ENCODE measurements around the gene PBX1.
A peak's percentile ranks its signal among the peaks of the same experiment; 100 is the strongest.

PBX1 gene

DNA sequence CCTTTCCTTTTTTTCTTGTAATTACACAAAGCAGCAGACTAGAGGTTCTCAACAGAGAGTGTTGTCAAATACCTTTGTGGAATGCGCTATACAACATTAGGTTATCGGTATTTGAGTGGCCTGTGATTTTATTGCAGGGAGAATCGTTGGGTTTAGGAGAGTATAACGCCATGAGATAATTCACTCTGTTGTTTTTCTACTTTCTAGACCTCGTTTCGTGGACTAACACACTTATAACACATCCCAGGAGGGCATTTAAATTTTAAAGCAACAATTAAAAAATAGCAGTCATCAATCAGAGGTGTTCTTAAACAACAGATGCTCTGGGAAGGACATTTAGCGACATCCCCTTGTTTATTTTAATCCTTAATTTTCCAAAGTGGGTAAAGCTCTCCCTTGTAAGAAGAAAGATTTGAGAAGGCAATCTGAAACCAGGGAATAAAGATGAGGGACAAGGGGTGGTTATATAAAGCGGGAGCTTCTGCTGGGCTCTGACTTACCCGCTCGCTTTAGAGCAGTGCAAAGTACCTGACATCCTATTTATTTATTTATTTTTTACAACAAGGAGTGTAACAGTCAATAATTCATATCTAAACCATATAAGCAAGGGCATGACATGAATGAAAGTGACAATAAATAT lies 4.9 kb downstream of the PBX1 start:
- DNase-seq, result peak in 1 of 14 donors; percentile 39

DNA sequence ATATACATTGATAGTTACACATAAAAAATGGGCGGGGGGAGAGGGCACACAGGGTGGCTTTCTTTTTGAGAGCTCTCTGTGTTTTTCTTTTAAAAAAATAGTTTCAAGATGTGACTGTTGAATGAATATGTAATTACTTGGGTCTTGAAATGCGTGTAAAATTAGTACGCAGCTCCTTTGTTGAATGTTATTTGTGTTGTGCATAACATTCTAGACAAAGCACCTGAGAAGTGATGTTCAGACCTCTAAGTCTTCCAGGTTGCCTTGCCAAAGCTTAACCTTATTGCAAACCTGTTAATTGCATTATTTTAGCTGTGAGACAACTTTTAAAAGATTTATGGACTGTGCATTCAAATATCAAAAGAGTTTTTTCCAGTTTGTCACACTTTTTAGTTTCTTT lies 5.4 kb downstream of the PBX1 start:
- no peak for DNase-seq

DNA sequence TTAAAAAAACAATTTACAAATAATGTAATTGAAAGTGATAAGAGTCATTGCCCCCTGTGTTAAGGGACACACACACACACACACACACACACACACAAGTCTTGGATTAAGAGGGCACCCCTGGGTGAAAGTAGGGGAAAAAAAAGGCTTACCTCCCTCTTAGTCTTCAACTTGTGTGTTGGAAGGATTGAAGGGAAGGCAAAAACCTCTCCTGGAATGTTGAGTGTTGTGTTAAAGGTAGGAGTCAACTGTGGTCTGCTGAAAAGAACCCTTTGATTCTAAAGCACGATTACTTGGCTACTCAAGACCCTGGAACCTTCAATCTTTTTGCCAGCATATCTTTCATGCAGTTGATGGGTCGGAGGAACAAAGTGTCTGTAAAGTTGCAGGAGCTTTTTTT lies 6.4 kb downstream of the PBX1 start:
- DNase-seq, result no peak

DNA sequence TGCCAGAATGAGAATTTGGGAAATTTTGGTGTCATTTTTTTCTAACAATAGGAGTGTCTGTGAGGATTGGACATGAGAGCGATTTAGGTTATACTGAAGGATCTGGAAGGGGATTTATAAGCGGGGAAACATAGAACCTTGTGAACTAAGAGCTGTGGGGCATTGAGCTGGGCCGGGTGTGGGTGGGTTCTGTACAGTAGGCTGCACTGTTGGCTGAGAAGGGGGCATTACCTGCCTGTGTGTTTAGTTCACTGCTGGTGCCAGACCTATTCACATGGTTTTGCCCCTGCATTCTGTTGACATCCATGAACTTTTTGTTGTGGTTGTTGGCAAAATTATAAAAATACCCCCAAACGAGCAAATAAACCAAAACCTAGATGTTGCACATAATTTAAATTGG lies 8.8 kb downstream of the PBX1 start:
- no peak for DNase-seq

DNA sequence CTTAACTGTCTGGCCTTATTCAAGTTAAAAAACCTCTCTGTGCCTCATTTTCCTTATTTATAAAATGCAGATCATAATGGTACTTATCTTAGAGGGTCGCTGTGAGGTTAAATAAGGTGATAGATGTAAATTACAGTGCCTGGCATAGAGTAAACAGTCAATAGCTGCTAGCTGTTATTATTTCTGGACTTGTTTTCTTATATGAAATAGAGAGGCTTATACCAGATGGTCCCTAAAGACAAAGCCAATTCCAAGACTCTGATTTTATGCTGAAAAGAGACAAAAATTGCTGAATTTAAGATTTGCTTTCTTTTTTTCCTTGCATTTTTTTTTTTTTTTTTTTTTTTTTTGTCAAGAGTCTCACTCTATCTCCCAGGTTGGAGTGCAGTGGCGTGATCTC lies 10.3 kb downstream of the PBX1 start:
- no peak for DNase-seq

DNA sequence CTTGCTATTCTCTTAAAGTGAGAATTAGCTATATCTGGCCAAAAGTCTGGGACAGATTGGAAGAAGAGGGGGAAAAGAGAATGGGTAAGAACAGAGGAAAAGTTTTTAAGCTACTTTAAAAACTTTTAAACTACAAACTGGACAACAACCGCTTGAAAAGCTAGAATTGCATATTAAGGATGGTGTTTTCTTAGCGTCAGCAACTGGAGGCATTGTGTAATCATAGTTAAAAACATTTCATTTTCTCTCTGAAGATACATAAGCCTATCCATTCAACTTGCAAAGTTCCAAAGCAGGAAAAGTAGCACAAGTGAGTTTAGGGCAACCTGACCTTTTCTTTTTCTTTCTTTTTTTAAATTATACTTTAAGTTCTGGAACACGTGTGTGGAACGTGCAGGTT lies 10.9 kb downstream of the PBX1 start:
- DNase-seq, result no peak

DNA sequence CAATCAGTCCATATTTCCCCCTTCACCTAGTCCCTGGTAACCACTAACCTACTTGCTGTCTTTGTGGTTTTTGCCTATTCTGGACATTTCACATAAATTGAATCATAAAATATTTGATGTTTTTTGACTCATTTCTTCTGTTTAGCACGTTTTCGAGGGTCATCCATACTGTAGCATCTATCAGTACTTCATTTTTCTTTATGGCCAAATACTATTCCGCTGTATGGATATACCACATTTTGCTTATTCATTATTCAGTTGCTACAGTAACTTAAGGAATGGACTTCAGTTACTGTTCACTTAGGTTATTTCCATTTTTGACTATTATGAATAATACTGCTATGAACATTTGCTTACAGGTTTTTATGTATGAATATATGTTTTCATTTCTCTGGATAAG lies 12.3 kb downstream of the PBX1 start:
- DNase-seq, result no peak

DNA sequence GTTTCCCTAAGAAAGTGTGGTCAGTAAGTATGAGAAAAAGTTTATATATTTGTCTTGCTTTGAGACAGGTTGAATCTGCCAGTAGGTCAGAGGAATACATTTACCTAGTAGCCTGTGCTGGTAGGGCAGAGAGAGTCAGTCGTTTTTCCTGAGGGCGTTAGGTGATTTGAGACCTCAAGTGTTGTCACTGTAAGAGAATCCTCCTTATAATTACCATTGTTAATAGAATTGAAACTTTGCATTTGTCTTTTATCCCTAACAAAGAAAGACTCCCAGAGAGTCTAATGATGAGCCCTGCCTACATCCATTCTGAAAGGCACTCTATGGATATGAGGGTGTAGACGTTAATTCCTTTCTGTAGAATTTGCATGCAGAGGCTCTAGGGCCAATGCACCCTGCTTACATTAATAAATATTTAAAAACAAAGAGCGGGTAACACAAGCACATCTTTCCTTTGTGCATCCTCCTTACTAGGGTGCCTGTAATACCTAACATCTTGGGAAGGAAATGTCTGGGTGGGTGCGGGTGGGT lies 16.4 kb downstream of the PBX1 start:
- DNase-seq, result no peak

DNA sequence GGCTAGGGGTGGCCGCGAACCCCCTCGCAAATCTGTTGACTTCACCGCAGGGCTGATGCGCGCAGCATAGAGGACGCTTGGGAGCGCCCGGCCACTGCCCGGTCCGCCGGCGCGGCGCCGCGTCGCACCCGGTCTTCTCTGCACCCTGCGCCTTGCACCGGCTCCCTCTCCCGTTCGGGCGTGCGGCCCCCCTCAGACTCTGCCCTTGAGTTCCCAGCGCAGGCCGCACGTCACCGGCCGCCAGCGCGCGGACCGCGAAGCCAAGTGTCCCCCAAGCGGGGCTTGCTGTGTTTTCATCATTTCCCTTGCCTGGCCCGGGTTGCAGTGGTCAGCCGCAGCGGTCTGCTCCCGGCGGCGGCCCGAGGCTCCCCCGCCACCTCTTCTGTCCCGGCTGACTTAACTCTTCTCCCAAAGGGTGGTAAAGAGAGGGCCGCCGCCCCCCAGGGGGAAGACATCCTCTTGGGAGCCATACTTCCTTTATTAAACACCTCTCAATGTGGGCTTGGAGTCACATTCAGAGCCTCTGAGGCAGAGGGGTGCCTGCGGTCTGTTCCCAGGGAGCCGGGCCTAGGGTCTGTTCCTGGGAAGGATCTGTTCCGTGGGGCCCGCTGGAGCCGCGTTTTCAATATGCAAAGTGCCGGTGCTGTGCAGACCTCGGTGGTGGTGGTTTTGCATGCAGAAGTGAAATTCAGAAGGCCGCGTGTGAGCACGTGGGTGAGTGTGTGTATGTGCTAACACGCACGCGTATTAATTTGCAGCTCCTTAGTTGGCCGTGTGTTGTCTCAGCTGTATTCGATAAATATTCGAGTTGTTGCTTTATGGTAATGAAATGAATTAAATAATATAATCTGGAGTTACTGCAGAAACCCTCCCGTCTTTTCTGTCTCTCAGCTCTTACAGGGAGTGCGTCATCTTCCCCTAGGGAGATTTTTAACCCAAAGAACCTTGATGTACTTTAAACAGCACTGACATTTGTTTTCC lies 17.6 kb downstream of the PBX1 start:
- peak in 11 of 14 donors; percentile 16 to 65 (median 45) for DNase-seq

DNA sequence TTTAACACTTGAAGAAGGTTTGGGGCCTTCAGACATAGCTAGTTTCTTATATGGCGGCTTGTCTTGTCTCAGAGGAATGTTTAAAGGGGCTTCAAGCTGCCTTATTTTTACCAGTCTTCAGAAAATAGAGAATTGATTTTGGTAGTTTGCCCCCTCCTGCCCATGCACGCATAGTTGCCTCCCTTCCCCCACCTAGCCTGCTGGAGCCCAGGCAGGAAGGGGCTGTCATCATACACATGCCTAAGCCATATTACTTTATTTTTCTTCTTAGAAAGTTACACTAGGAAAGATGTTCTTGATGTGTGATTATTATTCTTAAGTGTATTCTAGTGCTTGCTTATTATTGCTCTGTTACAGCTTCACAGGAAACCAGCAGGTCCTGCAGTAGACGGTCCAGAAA lies 18.3 kb downstream of the PBX1 start:
- no peak for DNase-seq

DNA sequence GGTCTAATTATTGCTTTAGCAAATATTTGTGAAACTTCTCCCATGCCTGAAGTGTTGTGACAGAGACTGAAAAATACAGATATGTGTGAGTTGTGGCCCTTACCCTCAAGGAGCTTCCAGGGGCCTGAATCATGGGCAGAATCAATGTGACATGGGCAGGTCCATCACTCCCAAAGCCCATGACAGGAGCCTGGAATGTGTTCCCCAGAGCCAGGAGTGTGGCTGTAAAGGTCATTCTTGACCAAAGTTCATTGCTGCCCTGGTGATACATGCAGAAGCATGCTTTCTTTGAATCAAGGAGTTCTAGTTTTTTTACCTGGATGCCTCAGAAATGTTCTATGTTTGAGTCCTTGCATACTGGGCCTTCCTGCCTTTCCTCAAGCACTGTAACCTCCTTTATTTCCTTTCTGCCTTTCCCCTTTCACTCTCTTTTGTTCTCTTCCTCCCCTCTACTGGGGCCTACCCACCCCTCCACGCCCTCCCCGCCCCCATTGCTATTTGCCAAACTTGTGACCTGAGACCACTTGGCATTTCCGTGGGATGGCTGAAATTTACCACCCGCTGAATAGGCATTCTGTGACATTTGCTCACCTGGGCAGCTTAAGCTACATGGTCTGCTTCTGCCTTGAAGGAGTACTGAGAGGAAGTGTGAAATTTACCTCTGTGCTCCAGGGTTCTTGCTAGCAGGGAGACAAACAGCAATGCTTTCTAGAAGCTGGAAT lies 19.7 kb downstream of the PBX1 start:
- no peak for DNase-seq

DNA sequence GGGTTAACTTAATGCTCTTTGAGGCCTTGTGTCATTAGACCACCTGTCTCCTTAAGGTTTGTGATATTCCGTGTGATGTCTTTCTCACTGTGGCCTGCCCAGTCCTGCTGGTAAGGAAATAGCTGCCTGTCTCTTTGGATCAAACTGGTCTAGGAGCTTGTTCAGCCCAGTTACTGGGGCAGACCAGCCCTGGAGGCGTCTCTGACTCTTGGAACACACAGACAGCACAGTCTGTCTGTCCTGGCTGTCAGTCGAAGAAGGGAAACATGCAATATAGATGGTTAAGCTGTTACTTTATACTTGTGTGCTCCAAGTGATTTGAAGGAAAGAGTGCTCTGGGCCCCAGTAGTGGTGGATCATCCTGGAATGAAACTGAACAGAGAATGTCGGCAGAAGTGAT lies 20.4 kb downstream of the PBX1 start:
- no peak for DNase-seq

DNA sequence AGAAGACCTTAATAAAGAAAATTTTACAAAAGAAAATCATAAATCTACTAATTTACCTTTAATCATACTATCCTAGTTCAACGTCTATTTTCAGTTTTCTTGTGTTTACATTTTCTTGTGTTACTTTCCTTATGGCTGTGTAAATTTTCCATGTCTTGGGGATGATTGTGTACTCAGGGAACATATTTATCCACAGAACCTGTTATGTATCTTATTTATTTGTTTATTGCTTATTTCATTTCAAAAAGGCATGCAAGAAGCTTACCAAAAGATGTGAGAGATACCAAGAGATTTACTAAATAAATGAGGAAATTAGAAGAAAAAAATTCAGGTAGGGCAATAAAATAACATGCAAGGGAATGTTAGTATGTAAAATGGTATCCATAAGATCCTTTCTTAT lies 22.8 kb downstream of the PBX1 start:
- no peak for DNase-seq

DNA sequence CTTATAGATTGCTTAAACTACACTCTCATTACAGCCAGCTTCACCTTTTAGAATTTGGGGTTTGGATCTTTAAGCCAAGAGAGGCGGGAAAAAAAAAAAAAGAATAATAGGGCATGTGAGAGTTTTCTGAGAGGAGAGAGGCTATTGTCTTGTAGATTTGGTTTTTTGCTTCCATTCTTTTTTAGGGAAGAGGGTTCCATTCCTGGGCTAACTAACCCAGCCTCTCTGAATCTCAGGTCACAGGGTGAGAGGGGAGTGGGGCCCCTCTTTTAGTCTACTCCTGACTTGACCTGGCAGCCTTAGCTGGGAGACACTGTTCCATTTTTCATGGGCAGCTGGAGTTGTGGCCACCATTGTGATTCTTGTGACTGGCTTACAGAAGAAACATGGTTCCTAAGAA lies 24.2 kb downstream of the PBX1 start:
- DNase-seq, result no peak

DNA sequence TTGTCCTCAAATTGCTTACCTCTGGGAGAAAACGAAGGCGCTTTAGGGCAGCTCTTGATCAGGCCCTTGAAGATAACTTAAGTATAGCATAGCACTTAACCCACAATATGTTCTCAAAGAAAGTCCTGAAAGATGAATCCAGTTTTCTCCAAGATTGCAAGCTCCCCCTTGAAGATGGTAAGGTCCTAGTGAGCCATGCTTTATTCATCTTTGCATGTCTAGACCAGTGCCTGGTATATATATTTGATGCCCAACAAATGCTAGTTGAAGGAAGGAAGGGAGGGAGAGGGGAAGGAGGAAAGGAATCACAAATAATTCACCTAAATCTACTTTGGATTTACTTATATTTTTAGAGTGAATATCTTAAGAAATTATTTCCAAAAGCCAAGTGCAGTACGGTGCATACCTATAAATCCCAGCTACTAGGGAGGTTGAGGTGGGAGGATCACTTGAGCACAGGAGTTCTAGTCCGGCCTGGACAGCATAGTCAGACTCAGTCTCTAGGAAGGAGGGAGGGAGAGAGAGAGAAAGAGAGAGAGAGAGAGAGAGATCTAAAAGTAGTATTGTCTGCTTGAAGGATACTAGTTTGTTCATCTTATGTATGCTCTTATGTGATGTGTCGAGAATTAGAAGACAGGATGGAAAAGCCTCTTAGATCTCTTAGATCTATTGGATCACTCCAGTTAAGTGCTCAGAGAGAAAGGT lies 25.0 kb downstream of the PBX1 start:
- no peak for DNase-seq

DNA sequence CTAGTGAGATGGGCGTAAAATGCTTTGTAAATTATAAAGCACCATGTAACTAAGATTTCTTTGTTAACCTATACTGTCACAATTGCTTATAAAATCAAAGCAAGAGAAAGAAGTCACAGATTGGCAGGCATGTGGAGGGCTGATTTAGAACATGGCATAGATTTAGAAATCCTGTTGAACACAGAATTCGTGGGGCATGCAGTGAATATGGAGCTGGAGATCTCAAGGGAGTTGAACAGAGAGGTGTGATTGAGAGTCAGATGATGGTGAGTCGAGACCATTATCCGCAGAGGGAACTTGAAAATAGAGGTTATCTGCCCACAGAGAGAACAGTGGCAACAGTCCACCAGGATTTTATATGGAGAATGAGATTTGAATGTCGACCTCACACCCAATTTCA lies 27.6 kb downstream of the PBX1 start:
- no peak for DNase-seq

DNA sequence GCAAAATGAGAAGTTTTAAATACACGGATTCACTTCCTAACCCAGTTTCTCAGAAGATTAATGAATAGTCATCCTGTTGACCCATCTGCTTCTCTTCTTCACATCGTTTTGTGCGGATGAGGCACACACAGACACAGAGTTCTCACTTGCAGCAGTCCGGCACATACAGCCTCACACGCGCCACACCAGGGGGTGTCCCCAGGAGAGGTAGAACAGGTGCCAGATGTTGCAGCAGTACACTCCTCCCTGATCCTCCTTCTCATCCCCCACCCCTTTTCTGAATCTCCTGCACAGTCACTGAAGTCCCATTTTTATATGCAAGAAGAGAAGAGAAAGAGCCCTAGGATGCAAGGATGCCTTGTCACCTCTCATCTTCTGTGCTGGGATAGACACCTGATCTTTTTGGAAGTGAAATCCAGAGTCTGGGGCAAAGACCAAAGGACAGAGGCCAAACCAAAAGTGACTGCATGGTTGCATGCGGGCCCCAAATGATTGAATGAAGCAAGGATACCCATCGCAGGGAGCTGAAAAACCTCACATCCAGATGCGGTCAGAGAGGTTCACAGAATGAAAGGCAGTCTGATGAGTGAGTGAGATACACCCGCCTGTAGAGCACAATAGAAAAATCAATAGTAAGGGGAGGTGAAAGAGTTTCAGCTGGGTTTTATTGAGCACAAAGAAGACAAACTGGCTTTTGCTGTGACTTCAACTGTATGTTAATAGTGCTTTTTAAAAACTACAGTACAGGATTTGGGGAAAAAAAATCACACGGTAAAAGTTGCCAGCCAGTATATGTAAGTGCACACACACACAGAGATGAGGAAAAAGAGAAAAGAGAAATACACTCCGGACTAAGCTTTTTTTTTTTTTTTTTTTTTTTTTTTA lies 28.9 kb downstream of the PBX1 start:
- no peak for DNase-seq

DNA sequence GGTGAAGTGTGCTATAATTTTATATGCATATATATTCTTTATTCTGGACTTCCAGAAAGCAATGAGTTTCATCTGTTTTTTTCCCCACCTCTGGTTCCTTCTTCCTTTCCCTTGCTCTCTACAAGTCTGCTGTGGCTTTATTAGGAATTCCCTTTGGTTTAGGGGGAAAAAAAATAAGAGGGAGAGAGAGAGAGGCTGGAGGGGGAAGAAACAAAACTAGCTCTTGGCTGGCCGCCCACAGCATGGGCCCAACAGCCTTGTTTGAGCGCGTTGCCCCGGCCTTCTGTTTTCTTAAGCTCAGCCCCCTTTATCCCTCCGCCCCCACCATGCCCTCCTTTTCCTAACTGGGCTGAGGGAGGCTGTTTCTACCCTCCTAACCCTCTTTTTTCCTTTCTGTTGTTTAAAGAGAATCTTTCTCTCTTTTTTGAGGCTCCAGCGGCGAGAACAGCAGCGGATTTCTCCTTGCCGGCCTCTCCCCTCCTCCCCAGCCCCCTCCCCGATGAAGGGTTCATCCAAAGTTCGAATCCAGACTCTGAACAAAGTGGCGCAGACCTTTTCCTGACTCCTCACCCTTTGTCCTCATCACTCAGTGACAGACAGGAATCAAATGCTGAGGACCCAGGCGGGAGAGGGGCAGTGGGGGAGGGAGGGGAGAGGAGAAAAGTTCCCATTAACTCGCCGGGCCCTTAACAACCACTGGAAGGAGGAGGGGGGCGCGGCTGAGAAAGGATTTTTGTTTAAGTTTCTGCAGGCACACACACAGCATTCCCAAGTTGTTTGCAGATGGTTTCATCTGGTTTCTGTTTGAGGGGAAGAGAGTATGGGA lies 29.7 kb downstream of the PBX1 start:
- DNase-seq, result peak in 7 of 14 donors; percentile 5 to 68 (median 35)

DNA sequence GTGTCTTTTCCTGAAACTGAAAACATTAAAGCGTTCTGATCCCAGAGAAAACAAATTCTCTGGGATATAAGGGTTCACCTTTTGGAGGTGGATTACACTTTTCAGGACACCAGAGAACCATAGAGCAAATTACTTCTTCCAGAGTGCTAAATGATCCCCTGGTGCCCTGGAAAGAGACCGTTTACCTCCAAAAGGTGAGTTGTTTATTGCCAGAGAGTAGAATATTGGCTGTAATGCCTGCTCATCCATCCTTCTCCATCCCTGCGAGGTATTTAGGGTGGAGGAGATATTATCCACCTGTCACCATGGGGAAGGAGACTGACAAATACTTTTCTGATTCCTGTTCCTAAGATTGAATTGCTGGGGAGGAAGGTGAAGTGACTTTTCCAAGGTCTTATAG lies 30.4 kb downstream of the PBX1 start:
- no peak for DNase-seq

DNA sequence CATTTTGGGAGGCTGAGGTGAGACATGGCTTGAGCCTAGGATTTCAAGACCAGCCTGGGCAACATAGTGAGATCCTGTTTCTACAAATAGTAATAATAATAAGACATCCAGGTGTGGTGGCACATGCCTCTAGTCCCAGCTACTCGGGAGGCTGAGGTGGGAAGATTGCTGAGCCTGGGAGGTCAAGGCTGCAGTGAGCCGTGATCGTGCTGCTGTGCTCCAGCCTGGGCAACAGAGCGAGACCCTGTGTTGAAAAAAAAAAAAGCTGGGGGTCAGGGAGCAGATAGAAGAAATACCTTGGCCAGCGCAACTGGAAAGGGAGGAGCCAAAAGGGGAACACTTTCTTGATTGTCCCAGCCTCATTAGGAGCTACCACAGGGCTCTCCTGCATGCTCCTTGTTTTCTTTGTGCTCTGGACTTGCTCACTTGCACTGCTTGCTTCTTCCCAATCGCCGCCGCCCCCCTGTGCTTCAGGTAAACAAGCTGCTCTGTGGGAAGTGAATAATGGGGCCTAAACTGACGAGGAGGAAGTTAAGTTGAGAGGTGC lies 31.1 kb downstream of the PBX1 start:
- DNase-seq, result no peak
